ENCODE results near the gene TMEM14B.

DNA sequence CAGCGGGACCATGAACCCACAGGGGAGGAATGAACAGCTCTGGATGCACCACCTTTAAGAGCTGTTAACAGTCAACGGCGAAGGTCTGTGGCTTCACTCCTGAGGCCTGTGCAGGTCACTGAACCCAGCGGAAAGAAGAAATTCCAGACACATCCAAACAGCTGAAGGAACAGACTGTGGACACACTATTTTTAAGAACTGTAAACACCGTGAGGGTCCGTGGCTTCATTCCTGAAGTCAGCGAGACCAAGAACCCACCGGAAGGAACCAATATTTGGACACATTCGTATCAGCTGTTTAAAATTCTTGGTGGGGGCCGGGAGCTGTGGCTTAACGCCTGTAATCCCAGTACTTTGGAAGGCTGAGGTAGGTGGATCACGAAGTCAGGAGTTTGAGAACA lies 5.4 kb upstream of the TMEM14B start:
- TF ChIP-seq, protein P1, sequence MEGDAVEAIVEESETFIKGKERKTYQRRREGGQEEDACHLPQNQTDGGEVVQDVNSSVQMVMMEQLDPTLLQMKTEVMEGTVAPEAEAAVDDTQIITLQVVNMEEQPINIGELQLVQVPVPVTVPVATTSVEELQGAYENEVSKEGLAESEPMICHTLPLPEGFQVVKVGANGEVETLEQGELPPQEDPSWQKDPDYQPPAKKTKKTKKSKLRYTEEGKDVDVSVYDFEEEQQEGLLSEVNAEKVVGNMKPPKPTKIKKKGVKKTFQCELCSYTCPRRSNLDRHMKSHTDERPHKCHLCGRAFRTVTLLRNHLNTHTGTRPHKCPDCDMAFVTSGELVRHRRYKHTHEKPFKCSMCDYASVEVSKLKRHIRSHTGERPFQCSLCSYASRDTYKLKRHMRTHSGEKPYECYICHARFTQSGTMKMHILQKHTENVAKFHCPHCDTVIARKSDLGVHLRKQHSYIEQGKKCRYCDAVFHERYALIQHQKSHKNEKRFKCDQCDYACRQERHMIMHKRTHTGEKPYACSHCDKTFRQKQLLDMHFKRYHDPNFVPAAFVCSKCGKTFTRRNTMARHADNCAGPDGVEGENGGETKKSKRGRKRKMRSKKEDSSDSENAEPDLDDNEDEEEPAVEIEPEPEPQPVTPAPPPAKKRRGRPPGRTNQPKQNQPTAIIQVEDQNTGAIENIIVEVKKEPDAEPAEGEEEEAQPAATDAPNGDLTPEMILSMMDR (IDR thresholded peaks at IDR 0.05) = no peak
- no peak for TF ChIP-seq POLR2AphosphoS5 (IDR thresholded peaks at IDR 0.05)
- TF ChIP-seq EP300 (IDR thresholded peaks at IDR 0.05) = no peak
- TF ChIP-seq POLR2A (IDR thresholded peaks at IDR 0.05) = no peak

Measured in upper lobe of left lung (tissue), 4 donors.